Measurements from ENCODE around the gene NUDT15.
"Not testable (repeated sequence)": the region's sequence is repeated elsewhere in the genome, so short reads cannot be mapped to it uniquely, and the experiment has no call there.

Gene NUDT15

DNA sequence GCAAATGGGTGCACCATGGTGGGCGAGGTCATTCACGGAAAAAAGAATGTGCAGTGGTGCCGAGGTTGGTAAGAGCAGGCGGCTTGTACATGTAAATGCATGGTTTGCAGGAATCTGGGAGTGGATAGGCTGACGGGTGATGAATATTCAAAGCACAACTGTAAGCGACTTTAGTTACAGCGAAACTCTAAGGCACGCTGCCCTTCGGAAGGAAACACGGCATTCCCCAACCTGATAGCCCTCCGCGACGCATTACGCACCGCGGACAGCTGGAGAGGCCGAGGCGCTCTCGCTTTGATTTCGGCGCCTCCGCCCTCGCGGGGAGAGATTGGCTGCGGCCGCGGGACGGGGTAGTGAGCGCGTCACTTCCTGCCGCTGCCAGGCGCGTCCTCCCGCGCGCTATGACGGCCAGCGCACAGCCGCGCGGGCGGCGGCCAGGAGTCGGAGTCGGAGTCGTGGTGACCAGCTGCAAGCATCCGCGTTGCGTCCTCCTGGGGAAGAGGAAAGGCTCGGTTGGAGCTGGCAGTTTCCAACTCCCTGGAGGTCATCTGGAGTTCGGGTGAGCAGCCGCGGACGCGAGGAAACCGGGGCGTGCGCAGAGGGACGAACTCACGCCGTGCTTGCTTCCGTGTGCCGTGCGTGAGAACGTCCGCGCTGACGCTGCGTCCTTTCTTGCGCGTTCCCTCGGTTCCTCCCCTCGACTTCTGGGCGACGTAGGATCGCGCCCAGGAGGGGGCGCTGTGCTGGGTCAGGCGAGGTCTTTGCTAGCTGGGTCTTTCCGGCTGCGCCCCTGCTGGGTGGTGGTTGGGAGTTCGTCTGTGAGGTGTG is at the start of gene NUDT15:
TSS of gene NUDT15 (plus strand) at position 381 of the 828 bp plus-strand sequence. CDS start at position 402, 21 bp downstream.
- DNase-seq = peak; percentile 98

DNA sequence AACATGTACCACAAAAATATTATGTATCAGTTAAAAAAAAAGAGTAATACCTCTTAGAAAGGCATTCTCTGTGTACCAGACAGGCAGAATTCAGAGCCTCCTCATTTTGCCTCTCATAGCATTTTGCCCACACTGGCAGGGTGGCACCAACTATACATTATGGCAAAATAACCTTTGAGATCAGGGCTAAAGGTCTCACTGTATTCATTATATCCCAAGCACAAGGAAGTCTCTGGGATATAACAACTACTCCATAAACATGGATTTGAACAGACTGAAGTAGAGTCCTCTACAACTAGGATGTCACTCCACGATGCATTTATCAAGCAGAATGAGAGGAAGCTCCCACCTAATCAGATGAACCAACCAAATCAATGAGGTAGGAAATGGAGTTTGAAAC is 47.1 kb upstream of the NUDT15 start:
- DNase-seq = no peak

DNA sequence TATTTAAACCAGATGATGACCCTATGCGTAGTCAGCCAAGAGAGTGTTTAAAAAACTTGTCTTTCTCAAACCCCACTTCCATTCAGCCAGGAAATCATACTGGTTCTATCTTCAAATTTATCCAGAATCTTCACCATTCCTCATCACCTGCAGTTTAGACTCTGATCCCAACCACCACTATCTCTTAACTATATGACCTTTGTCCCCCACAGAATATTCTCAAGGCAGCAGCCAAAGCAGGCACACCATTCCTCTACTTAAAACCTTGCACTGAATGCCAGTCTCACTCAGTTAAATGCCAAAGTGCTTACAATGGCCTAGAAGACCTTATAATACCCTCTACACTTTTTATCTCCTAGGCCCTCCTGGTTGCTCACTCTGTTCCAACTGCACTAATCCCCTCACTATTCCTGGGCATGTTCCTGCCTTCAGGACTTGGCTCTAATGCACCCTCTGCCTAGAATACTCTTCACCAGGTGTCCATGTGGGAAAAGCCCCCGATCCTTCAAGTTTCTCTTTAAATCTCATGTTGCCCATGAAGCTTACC is 46.5 kb upstream of the NUDT15 start:
- no peak for DNase-seq

DNA sequence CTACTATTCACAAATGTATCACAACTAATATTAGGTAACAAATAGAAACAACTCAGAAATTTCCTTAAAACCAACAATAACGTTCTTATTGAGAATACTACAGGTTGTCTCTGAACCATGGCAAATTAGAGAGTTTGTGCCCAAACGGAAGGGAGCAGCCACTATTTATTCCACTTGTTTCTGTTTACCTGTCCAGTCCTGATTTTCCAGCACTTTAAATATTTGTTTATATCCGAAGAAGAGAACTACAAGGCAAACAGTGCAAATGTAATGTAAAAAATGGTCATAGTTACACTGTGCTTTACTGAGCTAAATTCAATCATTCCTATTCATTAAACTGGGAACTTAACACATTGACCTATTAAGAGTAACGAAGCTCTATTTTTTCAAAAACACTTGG is 45.7 kb upstream of the NUDT15 start:
- no peak for DNase-seq

DNA sequence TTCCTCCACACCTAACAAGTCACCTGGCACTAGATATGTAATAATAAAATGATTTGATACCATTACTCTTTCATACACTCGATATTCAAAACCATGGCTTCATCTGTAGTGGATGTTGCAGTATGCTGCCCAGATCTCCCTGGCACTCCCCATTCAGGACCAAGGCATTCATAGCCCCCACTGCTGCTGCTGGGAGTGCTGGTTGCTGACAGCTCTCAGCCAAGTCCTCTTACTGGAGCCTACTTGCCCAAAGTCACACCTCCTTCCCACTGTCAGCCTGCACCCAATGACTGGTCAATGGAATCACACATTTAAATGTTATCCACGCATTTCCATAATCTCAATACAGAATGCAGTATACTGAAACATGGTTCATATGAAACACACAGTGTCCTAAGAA is 40.1 kb upstream of the NUDT15 start:
- DNase-seq = no peak

DNA sequence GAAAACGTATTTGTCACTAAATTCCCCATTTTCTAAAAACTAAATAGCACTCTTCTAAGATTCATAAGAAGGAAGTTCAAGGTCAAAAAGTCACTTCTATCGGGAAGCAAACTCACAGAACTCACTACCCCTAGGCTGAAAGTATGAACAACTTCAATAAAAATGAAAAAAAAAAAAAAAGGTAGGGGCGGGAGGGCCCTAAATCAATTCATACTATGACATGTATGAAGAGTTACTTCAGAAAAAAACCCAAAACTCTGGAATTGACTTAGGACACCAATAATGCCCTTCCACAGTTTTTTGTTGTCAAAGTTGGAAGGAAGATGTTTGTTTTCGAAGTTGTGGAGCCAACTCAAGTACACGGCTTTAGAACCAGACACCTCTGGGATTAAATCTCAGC is 37.6 kb upstream of the NUDT15 start:
- no peak for DNase-seq

DNA sequence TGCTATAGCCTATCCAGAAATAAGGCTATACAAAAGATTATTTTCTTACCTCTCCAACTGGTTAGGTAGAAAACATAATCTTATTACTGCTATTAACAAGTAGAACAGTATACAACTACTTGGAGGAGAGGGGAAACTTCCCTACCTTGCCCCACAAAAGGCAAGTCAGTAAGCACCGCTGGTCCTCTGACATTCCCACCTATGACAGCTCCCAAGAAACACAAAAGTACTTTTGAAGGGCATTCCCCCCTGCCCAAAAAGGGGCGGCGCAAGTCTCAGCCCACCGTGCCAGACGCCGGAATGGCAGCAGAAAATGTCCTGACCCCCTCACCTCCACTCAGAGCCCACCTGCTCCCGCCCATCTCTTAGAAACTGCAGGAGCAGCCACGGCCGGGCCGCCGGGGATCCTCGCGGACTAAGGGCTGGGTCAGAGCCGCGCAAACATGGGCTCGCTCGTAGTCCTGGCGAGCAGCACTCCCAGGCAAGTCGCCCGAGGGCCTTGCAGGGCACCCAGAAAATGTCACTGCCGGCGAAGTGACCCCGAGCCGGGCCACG is 36.9 kb upstream of the NUDT15 start:
- no peak for DNase-seq

DNA sequence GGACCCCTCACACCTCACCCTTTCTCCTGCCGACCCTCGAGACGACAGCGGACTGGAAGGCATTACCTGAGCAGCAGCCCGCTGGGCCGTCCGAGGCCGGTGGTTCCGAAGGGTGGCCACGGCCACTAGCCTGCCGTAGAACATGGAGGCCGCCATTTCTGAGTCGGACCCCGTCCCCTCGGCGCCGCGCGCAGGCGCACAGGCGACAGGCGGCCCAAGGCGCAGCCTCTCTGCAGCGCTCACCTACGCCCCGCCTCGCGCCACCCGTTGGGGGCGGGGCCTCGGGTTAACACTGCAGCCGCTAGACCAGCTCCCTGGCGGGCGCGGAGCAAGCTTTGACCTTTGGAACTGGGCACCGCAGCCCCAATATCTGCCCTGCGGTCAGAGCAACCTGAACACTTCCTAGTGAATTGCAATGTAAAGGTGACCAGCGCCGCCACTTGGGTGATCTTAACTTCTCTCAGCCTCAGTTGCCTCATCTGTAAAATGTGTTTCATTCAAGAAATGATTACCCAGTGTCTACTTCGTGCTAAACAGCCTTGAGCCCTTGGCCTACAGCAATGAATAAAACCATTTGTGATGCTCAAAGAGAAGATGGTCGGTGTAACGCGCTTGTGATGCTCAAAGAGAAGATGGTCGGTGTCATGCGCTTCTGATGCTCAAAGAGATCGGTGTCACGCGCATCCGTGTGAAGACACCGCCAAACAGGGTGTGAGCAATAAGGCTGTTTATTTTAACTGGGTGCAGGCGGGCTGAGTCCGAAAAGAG is 36.2 kb upstream of the NUDT15 start, which contains the start of gene SUCLA2:
TSS of gene SUCLA2 (minus strand) at position 160 of the 768 bp plus-strand sequence. CDS start at position 156, 4 bp downstream.
- peak; percentile 91 for DNase-seq

DNA sequence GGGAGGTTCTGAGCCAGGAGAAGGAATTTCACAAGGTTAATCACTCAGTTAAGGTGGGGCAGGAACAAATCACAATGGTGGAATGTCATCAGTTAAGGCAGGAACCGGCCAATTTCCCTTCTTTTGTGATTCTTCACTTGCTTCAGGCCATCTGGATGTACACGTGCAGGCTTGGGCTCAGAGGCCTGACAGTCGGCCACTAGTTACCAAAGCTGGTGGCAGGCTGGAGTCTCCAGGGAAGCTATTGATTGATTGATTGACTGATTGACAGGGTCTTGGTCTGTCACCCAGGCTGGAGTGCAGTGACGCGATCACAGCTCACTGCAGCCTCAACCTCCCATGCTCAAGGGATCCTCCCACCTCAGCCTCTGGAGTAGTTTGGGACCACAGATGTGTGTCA is 35.5 kb upstream of the NUDT15 start:
- not testable (repeated sequence) for DNase-seq

DNA sequence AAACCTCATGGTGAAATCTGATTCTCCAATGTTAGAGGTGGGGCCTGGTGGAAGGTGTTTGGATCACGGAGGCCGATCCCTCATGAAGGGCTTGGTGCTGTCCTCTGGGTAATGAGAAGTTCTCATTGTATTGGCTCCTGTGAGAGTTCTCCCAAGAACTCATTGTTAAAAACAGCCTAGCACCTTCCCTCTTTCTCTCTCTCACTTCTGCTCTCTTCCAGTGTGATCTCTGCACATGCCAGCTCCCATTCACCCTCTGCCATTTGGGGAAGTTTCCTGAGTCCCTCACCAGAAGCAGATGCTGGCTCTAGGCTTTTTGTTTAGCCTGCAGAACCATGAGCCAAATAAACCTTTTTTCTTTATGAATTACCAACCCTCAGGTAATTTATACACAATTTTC is 33.3 kb upstream of the NUDT15 start:
- no peak for DNase-seq

DNA sequence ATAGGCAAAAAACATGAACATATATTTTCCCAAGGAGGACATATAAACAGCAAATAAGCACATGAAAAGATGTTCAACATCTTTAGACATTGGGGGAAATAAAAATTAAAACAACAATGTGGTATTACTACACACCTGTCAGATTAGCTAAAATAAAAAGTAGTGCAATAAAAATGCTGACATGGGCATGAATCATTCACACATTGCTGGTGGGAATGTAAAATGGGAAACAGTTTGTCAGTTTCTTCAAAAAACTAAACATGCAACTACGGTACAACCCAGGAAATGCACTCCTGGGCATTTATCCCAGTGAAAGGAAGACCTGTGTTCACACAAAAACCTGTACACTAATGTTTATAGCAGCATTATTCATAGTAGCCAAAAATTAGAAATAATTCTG is 31.1 kb upstream of the NUDT15 start:
- no peak for DNase-seq

DNA sequence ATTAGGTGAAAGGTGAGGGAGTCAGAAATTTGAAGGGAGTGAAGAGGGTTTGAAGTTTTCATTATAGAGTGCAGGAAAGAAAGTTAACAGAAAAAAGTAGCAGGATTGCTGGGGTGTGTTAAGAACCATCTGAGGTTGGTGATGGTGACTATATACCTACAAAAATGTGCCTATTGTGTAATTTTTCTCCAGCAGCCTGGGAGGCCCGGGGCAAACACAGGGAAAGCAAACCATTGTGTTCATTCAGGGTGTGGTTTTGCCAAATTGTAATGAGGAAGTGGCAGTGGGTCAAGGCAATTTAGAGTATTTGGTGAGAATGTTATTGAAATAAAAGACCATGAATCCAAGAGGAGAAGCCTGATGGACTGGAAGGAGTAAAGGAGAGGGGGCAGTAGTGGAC is 28.2 kb upstream of the NUDT15 start:
- DNase-seq = no peak

DNA sequence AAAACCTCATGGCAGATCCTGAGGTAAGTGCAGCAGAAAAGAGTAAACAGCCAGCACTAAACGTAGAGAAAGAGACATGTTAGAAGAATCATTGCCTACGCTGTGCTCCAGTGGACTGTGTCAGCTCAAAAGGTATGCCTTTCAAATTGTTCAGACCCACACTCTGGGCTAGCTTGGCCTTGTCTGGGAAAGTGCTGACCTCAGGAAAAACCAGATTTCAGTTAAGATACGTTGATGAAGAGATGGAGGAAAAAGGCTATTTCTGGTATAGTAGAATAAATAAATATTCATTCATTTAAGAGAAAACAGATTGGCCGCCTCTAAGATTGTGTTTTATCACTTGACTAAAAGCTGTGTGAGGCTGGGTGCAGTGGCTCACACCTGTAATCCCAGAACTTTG is 26.8 kb upstream of the NUDT15 start:
- DNase-seq = no peak

DNA sequence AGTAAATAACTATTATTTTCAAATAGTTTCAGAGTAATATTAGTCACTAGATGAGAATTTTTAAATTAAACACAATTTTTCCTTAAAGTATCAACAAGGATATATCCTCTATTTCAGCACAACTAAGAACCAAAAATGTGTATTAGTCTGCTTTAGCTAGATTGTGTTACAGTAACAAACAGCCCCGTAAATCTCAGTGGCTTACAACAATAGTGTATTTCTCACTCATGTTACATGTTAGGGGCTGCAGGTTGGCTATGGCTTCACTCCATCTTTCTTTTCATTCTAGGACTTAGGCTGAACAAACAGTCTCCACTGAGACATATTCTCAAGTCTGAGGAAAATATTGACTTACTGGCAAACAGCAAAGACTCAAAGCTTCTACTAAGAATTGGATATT is 24.9 kb upstream of the NUDT15 start:
- DNase-seq = no peak

DNA sequence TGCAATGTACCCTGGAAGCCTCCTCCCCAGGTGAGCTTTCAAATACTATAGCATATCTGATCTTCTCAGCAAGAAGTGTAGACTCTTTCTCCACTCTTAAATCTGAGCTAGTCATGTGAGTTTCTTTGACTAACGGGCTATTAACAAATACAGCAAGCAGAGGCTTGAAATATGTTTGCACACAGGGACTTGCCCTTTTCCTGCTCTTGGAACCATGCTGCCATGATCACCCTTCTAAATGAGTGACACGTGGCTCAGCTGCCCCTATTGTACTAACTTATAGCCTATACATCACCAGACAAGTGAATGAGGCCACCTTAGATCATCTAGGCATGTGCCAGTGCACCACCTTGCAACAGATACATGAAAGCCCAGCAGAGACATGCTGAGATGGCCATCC is 23.2 kb upstream of the NUDT15 start:
- no peak for DNase-seq

DNA sequence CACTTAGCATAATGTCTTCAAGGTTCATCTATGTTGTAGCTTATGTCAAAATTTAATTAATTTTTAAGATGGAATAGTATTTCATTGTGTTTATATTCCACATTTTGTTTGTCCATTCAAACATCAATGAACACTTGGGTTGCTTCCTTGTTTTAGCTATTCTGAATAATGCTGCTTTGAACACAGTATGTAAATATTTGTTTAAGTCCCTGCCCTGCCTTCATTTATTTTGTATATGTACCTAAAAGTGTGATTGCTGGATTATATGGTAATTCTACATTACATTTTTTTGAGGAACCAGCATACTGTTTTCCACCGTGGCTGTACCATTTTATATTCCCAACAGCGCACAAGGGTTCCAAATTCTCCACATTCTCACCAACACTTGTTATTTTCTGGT is 18.9 kb upstream of the NUDT15 start:
- no peak for DNase-seq

DNA sequence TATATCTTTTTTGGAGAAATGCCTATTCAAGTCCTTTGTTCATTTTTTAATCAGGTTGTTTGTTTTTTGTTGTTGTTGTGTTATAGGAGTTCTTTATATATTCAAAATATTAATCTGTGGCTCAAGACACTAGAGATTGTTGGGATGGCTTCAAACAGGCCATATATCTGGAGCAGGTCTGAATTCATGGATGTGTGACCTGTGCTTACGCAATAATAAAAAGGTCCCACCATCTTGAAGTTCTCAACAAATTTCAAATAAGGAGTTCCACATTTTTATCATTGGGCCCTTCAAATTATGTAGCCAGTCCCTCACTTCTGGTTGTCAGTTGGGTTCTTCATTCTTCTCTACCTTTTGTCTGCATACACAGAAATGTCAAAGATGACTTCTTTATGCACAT is 17.7 kb upstream of the NUDT15 start:
- DNase-seq = no peak

DNA sequence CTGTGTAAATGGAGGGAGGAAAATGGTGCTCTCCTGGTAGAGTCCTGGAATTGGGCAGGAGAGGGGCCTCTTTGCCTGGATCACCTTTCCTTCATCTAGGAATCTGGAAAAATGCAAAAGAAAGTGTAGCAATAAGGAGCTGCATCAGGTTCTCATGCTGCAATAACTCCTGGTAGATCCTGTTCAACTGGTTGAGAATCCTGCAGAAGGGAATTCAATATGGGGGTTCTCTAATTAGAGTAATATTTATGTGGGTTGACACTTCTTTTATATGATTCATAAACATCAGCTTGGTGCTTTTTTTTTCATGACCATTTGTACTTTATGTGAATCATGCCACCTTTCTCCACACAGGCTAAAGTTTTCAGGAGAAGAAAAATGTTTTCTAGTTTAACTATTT is 9.5 kb upstream of the NUDT15 start:
- no peak for DNase-seq

DNA sequence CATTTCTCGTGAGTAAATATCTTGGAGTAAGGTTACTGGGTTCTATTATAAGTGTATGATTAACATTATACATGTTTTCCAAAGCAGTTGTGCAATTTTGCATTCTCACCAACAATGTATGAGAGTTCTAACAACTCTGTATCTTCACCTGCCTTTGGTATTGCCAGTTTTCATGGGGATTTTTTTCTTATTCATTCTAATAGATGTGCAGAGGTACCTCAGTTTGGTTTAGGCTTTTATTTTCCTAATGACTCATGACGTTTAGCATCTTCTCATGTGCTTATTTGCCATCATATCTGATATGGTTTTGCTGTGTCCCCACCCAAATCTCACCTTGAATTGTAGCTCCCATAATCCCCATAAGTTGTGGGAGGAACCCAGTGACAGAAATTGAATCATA is 7.7 kb upstream of the NUDT15 start:
- no peak for DNase-seq

DNA sequence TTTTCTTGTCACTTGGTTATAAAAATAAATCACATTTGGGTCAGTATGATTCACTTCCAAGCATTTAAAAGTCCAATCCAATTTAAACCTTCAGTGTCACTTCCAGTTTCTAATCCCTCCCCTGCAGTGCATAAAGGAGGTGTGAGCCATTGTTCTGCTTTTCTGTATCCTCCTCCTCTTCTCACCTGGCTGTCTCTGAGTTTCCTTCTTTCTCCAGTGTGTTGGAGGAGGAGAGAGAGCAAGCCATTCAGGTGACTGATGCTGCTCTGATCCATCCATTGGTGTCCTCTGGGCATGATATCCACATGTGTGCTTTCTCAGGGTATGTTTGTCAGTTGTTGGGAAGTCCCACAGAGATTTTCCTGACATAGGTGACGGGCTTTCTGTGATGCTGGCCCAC is 1.2 kb downstream of the NUDT15 start:
- no peak for DNase-seq

DNA sequence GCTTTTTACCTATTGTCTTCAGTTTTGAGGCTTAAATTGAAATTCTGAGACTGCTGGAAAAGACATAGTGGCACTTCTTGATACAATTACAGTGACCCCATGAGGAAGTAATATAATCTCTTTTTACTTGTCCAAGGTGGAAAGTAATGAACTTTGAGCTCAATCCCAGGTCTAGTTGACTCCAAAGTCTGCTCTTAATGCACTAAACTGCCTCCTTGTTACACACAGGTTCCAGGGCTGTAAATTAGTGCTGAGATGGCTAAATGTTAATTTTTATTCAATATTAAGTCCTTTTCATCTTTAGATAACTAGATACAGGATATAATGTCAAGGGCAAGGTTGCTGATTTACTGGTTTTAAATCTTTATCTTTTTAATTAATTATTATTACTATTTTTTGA is 2.5 kb downstream of the NUDT15 start:
- no peak for DNase-seq

DNA sequence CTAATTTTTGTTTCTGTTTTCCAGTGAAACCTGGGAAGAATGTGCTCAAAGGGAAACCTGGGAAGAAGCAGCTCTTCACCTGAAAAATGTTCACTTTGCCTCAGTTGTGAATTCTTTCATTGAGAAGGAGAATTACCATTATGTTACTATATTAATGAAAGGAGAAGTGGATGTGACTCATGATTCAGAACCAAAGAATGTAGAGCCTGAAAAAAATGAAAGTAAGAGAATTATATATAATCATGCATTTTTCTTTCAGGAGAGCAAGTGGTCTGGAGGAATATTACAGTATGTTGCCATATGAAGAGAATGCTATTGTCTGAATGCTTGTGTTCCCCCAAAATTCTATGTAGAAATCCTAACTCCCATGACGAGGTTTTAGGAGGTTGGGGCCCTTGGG is 3.4 kb downstream of the NUDT15 start:
- DNase-seq = no peak

DNA sequence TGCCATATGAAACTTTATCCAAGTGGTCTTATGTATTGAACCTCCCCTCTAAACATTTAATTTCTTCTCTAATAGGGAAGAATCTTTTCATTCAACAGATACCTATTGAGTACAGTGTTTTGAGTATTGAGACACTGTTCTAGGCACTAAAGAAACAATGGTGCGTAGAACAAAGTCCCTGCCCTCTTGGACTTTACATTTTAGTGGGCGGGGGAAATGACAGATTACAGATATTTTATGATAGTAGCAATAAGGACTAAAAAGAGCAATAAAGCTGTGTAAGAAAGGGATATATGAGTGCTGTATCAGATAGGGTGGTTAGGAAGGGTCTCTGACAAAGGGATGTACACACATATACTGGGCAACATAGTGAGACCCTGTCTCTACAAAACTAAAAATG is 5.4 kb downstream of the NUDT15 start:
- no peak for DNase-seq
